Measurements from ENCODE around the gene APAF1. TPM values are rescaled to one million over a fixed set of nuclear protein-coding genes. Genes with fewer than 3 reads are reported as not detected.

Gene APAF1
- total RNA-seq, 4 donors from 2014 or later: 5.7 to 8.5 (median 6.5) TPM

- no peak for DNase-seq (ENCODE audit: low spot score in 2 of 2)
- WGBS, 2 donors: 7% methylated on average over 52 to 54 of the region's 54 CpGs
Observed at GRCh38 chr12:98745578-98746391, 100.7 kb downstream of the APAF1 start.

GRCh38 chr12:98748463-98748862, 103.4 kb downstream of the APAF1 start:
- TF ChIP-seq POLR2A (IDR thresholded peaks at IDR 0.05): no peak
- TF ChIP-seq, protein P1, sequence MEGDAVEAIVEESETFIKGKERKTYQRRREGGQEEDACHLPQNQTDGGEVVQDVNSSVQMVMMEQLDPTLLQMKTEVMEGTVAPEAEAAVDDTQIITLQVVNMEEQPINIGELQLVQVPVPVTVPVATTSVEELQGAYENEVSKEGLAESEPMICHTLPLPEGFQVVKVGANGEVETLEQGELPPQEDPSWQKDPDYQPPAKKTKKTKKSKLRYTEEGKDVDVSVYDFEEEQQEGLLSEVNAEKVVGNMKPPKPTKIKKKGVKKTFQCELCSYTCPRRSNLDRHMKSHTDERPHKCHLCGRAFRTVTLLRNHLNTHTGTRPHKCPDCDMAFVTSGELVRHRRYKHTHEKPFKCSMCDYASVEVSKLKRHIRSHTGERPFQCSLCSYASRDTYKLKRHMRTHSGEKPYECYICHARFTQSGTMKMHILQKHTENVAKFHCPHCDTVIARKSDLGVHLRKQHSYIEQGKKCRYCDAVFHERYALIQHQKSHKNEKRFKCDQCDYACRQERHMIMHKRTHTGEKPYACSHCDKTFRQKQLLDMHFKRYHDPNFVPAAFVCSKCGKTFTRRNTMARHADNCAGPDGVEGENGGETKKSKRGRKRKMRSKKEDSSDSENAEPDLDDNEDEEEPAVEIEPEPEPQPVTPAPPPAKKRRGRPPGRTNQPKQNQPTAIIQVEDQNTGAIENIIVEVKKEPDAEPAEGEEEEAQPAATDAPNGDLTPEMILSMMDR (IDR thresholded peaks at IDR 0.05): no peak
- WGBS, 2 donors: 58 to 63% methylated on average over 3 of the region's 3 CpGs
- intact Hi-C loops (cut with DNase I; ENCODE audit: low total_unique reads): no loop called here
- no peak for DNase-seq (ENCODE audit: low spot score in 2 of 2)
- no peak overlapping the region for H3K4me3 ChIP-seq (ENCODE audit: low read depth, poor library complexity, severe bottlenecking)

More at GRCh38 chr12:98745578-98746391, 100.7 kb downstream of the APAF1 start:
- H3K4me3 ChIP-seq (ENCODE audit: low read depth, poor library complexity, severe bottlenecking): peak overlapping the region; percentile 23
- intact Hi-C loops (cut with DNase I; ENCODE audit: low total_unique reads): no loop called here
- TF ChIP-seq POLR2A (IDR thresholded peaks at IDR 0.05): no peak
- TF ChIP-seq, protein P1 (IDR thresholded peaks at IDR 0.05): no peak

GRCh38 chr12:98750511-98750910, 105.4 kb downstream of the APAF1 start:
- intact Hi-C loops (cut with DNase I; ENCODE audit: low total_unique reads): no loop called here
- WGBS, 2 donors: 45 to 67% methylated on average over 9 of the region's 9 CpGs
- TF ChIP-seq, protein P1 (IDR thresholded peaks at IDR 0.05): no peak
- TF ChIP-seq POLR2A (IDR thresholded peaks at IDR 0.05): no peak
- DNase-seq (ENCODE audit: low spot score in 2 of 2): no peak
- no peak overlapping the region for H3K4me3 ChIP-seq (ENCODE audit: low read depth, poor library complexity, severe bottlenecking)

GRCh38 chr12:98751580-98752115, 106.6 kb downstream of the APAF1 start:
- no peak for DNase-seq (ENCODE audit: low spot score in 2 of 2)
- TF ChIP-seq, protein P1 (IDR thresholded peaks at IDR 0.05): no peak
- TF ChIP-seq POLR2A (IDR thresholded peaks at IDR 0.05): no peak
- no peak overlapping the region for H3K4me3 ChIP-seq (ENCODE audit: low read depth, poor library complexity, severe bottlenecking)
- intact Hi-C loops (cut with DNase I; ENCODE audit: low total_unique reads): no loop called here
- 89 to 91% methylated on average over 4 of the region's 4 CpGs for WGBS, 2 donors

DNA sequence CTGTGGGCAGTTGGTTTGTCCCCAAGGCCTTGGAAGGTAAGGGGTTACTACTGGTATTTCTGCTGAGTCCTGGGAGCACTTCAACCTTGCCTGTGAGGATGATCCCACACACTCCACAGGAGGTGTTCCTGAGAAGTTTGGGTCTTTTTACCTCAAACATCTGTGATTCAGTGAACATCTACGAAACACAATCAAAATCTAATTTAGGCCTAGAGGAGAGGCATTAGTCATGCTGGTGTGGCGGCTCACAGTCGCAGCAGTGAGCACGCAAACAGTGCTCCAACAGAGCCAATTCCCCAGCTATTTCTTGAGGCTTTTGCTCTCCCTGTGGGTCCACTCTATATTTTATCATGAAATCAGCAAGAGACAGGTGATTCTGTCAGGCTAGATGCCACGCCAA, 107.6 kb downstream of the APAF1 start:
- 84 to 92% methylated on average over 5 of the region's 5 CpGs for WGBS, 2 donors
- TF ChIP-seq, protein P1 (IDR thresholded peaks at IDR 0.05): no peak
- no peak for TF ChIP-seq POLR2A (IDR thresholded peaks at IDR 0.05)
- DNase-seq (ENCODE audit: low spot score in 2 of 2): no peak
- intact Hi-C loops (cut with DNase I; ENCODE audit: low total_unique reads): no loop called here
- no peak overlapping the region for H3K4me3 ChIP-seq (ENCODE audit: low read depth, poor library complexity, severe bottlenecking)

Measured in lower leg skin (tissue), 4 donors.